ENCODE data around the gene FMNL2.

FMNL2 gene

GRCh38 chr2:152334701-152335015 is 316 bp upstream of the FMNL2 start:
- no peaks in the 10 kb centered on the region for H3K9me3 ChIP-seq
- H3K27ac ChIP-seq = no peak overlapping the region
- peaks cover 13 to 20% of the 10 kb centered on the region in 2 experiments for H3K4me1 ChIP-seq (ENCODE audit: control insufficient read depth in 1 of 2, insufficient read depth in 1 of 2, low read depth in 1 of 2, low read length in 1 of 2)
- H3K36me3 ChIP-seq = no peaks in the 10 kb centered on the region
- TF ChIP-seq, protein P1, sequence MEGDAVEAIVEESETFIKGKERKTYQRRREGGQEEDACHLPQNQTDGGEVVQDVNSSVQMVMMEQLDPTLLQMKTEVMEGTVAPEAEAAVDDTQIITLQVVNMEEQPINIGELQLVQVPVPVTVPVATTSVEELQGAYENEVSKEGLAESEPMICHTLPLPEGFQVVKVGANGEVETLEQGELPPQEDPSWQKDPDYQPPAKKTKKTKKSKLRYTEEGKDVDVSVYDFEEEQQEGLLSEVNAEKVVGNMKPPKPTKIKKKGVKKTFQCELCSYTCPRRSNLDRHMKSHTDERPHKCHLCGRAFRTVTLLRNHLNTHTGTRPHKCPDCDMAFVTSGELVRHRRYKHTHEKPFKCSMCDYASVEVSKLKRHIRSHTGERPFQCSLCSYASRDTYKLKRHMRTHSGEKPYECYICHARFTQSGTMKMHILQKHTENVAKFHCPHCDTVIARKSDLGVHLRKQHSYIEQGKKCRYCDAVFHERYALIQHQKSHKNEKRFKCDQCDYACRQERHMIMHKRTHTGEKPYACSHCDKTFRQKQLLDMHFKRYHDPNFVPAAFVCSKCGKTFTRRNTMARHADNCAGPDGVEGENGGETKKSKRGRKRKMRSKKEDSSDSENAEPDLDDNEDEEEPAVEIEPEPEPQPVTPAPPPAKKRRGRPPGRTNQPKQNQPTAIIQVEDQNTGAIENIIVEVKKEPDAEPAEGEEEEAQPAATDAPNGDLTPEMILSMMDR (IDR thresholded peaks at IDR 0.05) = no peak
- peak overlapping the region; percentile 75 to 84 for H3K4me3 ChIP-seq (ENCODE audit: low read depth in 1 of 2, low read length in 1 of 2)
- peaks cover 82% of the 10 kb centered on the region for H3K27me3 ChIP-seq

DNA sequence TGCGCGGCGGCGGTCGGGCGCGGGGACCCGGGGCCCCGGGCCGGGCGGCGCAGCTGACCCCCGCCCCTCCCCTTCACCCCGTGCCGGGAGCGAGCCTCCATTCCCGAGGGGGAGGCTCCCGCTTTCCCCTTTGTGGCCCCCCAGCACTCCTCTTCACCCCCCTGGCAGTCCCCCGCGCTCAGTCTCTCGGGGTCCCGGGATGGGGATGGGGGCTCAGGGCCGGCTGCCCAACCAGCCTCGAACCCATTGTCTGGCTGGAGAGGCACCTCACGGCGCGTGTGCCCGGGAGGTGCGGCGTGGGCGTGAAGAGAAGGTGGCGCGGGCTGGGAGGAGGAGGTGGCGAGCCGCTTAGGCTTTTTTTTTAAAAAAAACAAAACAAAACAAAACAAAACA is 748 bp downstream of the FMNL2 start:
- H3K9me3 ChIP-seq = no peaks in the 10 kb centered on the region
- TF ChIP-seq, protein P1 (IDR thresholded peaks at IDR 0.05) = no peak
- H3K27me3 ChIP-seq = peaks cover 82% of the 10 kb centered on the region
- no peak overlapping the region for H3K27ac ChIP-seq
- peaks cover 13 to 20% of the 10 kb centered on the region in 2 experiments for H3K4me1 ChIP-seq (ENCODE audit: control insufficient read depth in 1 of 2, insufficient read depth in 1 of 2, low read depth in 1 of 2, low read length in 1 of 2)
- H3K36me3 ChIP-seq = no peaks in the 10 kb centered on the region
- peak overlapping the region; percentile 75 to 84 for H3K4me3 ChIP-seq (ENCODE audit: low read depth in 1 of 2, low read length in 1 of 2)

- no peaks in the 10 kb centered on the region for H3K9me3 ChIP-seq
- H3K4me1 ChIP-seq (ENCODE audit: control insufficient read depth in 1 of 2, insufficient read depth in 1 of 2, low read depth in 1 of 2, low read length in 1 of 2) = peaks cover 13 to 20% of the 10 kb centered on the region in 2 experiments
- TF ChIP-seq, protein P1 (IDR thresholded peaks at IDR 0.05) = no peak
- H3K27me3 ChIP-seq = peaks cover 82% of the 10 kb centered on the region
- no peaks in the 10 kb centered on the region for H3K36me3 ChIP-seq
- H3K27ac ChIP-seq = no peak overlapping the region
- peak overlapping the region; percentile 75 to 84 for H3K4me3 ChIP-seq (ENCODE audit: low read depth in 1 of 2, low read length in 1 of 2)
Measured at GRCh38 chr2:152336119-152336853, 1.3 kb downstream of the FMNL2 start.

GRCh38 chr2:152336854-152337510 is 2.0 kb downstream of the FMNL2 start:
- no peaks in the 10 kb centered on the region for H3K9me3 ChIP-seq
- H3K36me3 ChIP-seq = no peaks in the 10 kb centered on the region
- TF ChIP-seq, protein P1 (IDR thresholded peaks at IDR 0.05) = no peak
- no peak overlapping the region for H3K4me3 ChIP-seq (ENCODE audit: low read depth in 1 of 2, low read length in 1 of 2)
- H3K27ac ChIP-seq = no peak overlapping the region
- peaks cover 75% of the 10 kb centered on the region for H3K27me3 ChIP-seq
- peaks cover 13 to 20% of the 10 kb centered on the region in 2 experiments for H3K4me1 ChIP-seq (ENCODE audit: control insufficient read depth in 1 of 2, insufficient read depth in 1 of 2, low read depth in 1 of 2, low read length in 1 of 2)

DNA sequence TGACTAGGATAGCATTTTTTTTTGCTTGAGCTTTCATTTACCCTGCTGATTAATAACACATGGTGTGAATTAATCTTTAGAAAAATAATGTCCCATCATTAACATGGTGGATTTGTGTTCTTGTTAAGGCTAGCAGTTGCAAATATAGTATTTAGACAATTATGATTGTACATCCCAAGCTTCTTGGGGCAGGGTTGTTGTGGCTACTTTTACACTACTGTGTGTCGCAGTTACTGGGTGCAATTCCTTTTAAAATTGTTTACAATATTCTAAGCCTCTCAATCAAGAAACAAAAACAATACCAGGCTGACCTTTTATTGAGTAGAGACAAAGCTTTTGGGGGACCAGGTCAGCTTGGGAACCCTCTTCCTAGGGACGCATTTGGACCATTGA is 2.5 kb downstream of the FMNL2 start:
- peaks cover 70% of the 10 kb centered on the region for H3K27me3 ChIP-seq
- H3K9me3 ChIP-seq = no peaks in the 10 kb centered on the region
- TF ChIP-seq, protein P1 (IDR thresholded peaks at IDR 0.05) = no peak
- no peaks in the 10 kb centered on the region for H3K36me3 ChIP-seq
- no peak overlapping the region for H3K4me3 ChIP-seq (ENCODE audit: low read depth in 1 of 2, low read length in 1 of 2)
- H3K27ac ChIP-seq = no peak overlapping the region
- peaks cover 13 to 20% of the 10 kb centered on the region in 2 experiments for H3K4me1 ChIP-seq (ENCODE audit: control insufficient read depth in 1 of 2, insufficient read depth in 1 of 2, low read depth in 1 of 2, low read length in 1 of 2)

All from neutrophil (primary cell).